HepG2 (cell line): ENCODE data around the gene TST.

Source experiments
- ARID3A ChIP-seq: IDR thresholded peaks from 2 replicates; pipeline ENCODE4 v1.6.1; 2012; ENCODE audit warnings: low read depth, low read length, improper control_type of control experiment
- CTCF ChIP-seq: sonication (generic); formaldehyde crosslinking; IDR thresholded peaks from 2 replicates; pipeline ENCODE4 v1.5.0; 2020; ENCODE audit warnings: mild to moderate bottlenecking, missing genetic modification reagents, moderate library complexity
- EP300 ChIP-seq, 3 experiments: sonication (generic) in 1 of 3; formaldehyde crosslinking in 1 of 3; IDR thresholded peaks; 2 replicates each; pipeline versions ENCODE4 v1.5.1 to v1.6.1; 2011 to 2020; ENCODE audit warnings: low read depth in 2 of 3, low read length in 2 of 3, borderline replicate concordance in 1 of 3, improper control_type of control experiment in 1 of 3, mild to moderate bottlenecking in 1 of 3, missing genetic modification reagents in 1 of 3, moderate library complexity in 1 of 3
- KDM1A ChIP-seq: IDR thresholded peaks from 2 replicates; pipeline ENCODE4 v1.6.1; 2016; ENCODE audit warnings: missing compliant biosample characterization
- MYC ChIP-seq: sonication (generic); formaldehyde crosslinking; IDR thresholded peaks from 2 replicates; pipeline ENCODE4 v1.9.0; 2021; ENCODE audit warnings: missing genetic modification reagents, borderline replicate concordance
- SMARCC2 ChIP-seq: fragments of 450-650 bp; IDR thresholded peaks from 2 replicates; pipeline ENCODE4 v1.6.1; 2017; ENCODE audit warnings: antibody characterized with exemption, mild to moderate bottlenecking
- TERF1 ChIP-seq: sonication (generic); formaldehyde crosslinking; IDR thresholded peaks from 2 replicates; pipeline ENCODE4 v1.8.0; 2022; ENCODE audit warnings: mild to moderate bottlenecking, missing genetic modification reagents, moderate library complexity
- TOE1 ChIP-seq: sonication (generic); formaldehyde crosslinking; IDR thresholded peaks from 2 replicates; pipeline ENCODE4 v1.4.0; 2020; ENCODE audit warnings: mild to moderate bottlenecking, missing genetic modification reagents
- TP53 ChIP-seq: sonication (generic); formaldehyde crosslinking; conservative IDR thresholded peaks from 2 replicates; pipeline ENCODE4 v1.4.0; 2020; ENCODE audit warnings: missing genetic modification reagents

- TF ChIP-seq EP300 (IDR thresholded peaks at IDR 0.05; ENCODE audit: low read depth in 2 of 2, low read length in 2 of 2) (peak in 1 of 2 experiments; percentile 4; a peak in 2 of 4 replicates), EP300 (CRISPR knock-in tag; IDR thresholded peaks at IDR 0.05; ENCODE audit: borderline replicate concordance) (no peak), CTCF (CRISPR knock-in tag) (peak; percentile 97), TP53 (CRISPR knock-in tag) (no peak), MYC (peak; percentile 59; the same call in 1 of the 2 replicates), ARID3A (no peak), TOE1 (CRISPR knock-in tag) (0 out of 2 replicates have a peak, but pooled peaks have one; percentile 43), KDM1A (no peak), TERF1 (CRISPR knock-in tag) (no peak), SMARCC2 (no peak)
These were observed 24.7 kb upstream of the TST start for GRCh38 chr22:37043828-37044538.
